Epithelial cell of umbilical artery (primary cell): Measurements from ENCODE around the gene HUWE1. TPM values are rescaled to one million over a fixed set of nuclear protein-coding genes. Genes with fewer than 3 reads are reported as not detected.

Experiments used
- total RNA-seq: library from RNA; depleted of rRNA; stranded (reverse); fragments of >200 nt; gene quantifications from 2 replicates; pipeline ENCODE4 v1.2.3, GENCODE V29; 2014

Gene HUWE1
- total RNA-seq, result 67.6 and 70.7 TPM in 2 replicates

DNA sequence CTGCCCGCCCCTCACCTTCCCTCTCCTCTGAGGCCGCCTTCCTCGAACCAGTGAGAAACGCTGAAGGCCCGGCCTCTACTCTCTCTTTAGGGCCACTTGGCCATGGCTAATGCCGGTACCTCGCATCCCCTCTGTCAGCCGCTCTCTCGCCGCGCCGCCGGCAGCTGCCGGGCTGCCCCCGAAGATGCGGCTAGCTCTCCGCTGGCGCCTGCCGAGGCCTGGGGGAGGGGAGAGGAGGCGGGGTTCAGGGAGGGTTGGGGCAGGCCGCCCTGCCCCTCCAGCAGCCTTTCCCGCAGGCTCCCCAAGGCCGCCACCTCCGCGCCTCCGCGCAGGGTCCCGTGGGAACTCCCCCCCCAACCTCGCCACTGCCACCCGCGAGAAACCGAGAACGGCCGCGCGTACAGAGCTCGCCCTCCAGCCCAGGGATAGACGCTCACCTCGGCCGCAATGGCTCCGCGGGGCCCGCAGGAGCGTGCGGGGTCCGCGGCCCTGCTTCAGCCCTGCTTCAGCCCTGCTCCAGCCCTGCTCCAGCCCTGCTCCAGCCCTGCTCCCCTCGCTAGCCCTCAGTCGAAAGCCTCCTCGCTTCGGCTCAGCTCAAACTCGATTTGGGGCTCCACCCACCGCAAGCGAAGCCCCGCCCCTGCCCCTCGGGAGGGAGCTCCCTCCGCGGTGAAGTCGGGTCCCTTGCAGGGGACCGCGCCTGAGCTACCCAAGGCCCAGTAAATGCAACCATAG is at the start of gene HUWE1:
TSS of gene HUWE1 (minus strand) at position 569 of the 735 bp plus-strand sequence. CDS start 32,612 bp downstream, outside the sequence.

